OCI-LY7 (cell line): ENCODE results near the gene RPS3. TPM values are rescaled to one million over a fixed set of nuclear protein-coding genes. Genes with fewer than 3 reads are reported as not detected.
A peak's percentile ranks its signal among the peaks of the same experiment; 100 is the strongest.

ENCODE experiments used
- BruUV-seq: library from RNA; stranded (reverse); fragments of 400-500 nt; replicated peaks from 2 replicates; lab custom pipeline; 2021; lab: Mats Ljungman, UMichigan
- CTCF ChIA-PET: fragments of 300-600 bp; sonication (Branson Sonifier 250); formaldehyde crosslinking; loops from one replicate; lab custom pipeline; 2022; ENCODE audit warnings: antibody characterized with exemption; ENCODE audit not compliant: unreplicated experiment; lab: Charles Lee
- POLR2A ChIA-PET: fragments of 300-600 bp; sonication (Branson Sonifier 250); formaldehyde crosslinking; loops from one replicate; lab custom pipeline; 2022; ENCODE audit warnings: antibody characterized with exemption; lab: Charles Lee
- DNase-seq: peaks from one replicate; pipeline ENCODE4 v3.0.0-alpha.2; 2015; ENCODE audit warnings: low spot score
- H2AFZ ChIP-seq: fragments of 200-600 bp; sonication (generic), shearing (Covaris generic); 2 replicates; pipeline ENCODE4 v1.6.1; 2014; ENCODE audit warnings: mild to moderate bottlenecking, antibody characterized with exemption, low read length, moderate library complexity
- H3K27ac ChIP-seq: fragments of 200-600 bp; sonication (generic); 2 replicates; pipeline ENCODE4 v1.5.1; 2014; ENCODE audit warnings: mixed run types, low read depth, mild to moderate bottlenecking, moderate library complexity, low read length, inconsistent platforms; ENCODE audit not compliant: poor library complexity, severe bottlenecking
- H3K36me3 ChIP-seq: fragments of 200-600 bp; sonication (generic); 2 replicates; pipeline ENCODE4 v1.6.1; 2014; ENCODE audit warnings: mild to moderate bottlenecking, antibody characterized with exemption, low read length, moderate library complexity, mixed read lengths; ENCODE audit not compliant: insufficient read depth
- H3K4me1 ChIP-seq: fragments of 200-600 bp; sonication (generic); 2 replicates; pipeline ENCODE4 v1.5.1; 2014; ENCODE audit warnings: mild to moderate bottlenecking, low read length; ENCODE audit not compliant: insufficient read depth, poor library complexity, severe bottlenecking
- H3K4me2 ChIP-seq: fragments of 200-600 bp; sonication (generic); 2 replicates; pipeline ENCODE4 v1.6.1; 2014; ENCODE audit warnings: mild to moderate bottlenecking, low read length
- H3K4me3 ChIP-seq: fragments of 200-600 bp; sonication (generic); 2 replicates; pipeline ENCODE4 v1.5.1; 2014; ENCODE audit warnings: mild to moderate bottlenecking, low read depth, low read length; ENCODE audit not compliant: poor library complexity, severe bottlenecking
- H3K79me2 ChIP-seq: fragments of 200-600 bp; sonication (generic); 2 replicates; pipeline ENCODE4 v1.6.1; 2016; ENCODE audit warnings: low read depth, mild to moderate bottlenecking, low read length, moderate library complexity, mixed read lengths; ENCODE audit not compliant: insufficient read depth
- H3K9me2 ChIP-seq: fragments of 200-600 bp; sonication (generic); 2 replicates; pipeline ENCODE4 v1.6.1; 2016; ENCODE audit warnings: mild to moderate bottlenecking, low read length, mixed read lengths; ENCODE audit not compliant: insufficient read depth
- H3K9me3 ChIP-seq: fragments of 200-600 bp; sonication (generic); 2 replicates; pipeline ENCODE4 v1.6.1; 2014; ENCODE audit warnings: mild to moderate bottlenecking, mixed run types, low read length, mixed read lengths
- H4K20me1 ChIP-seq: fragments of 200-600 bp; sonication (generic); 2 replicates; pipeline ENCODE4 v1.6.1; 2014; ENCODE audit warnings: mild to moderate bottlenecking, antibody characterized with exemption, low read length, moderate library complexity, mixed read lengths; ENCODE audit not compliant: insufficient read depth
- CTCF ChIP-seq: fragments of 200-600 bp; sonication (generic); conservative IDR thresholded peaks from 2 replicates; pipeline ENCODE4 v1.5.1; 2014; ENCODE audit warnings: mild to moderate bottlenecking, antibody characterized with exemption, low read length, moderate library complexity, mixed read lengths
- EZH2phosphoT487 ChIP-seq: fragments of 200-600 bp; sonication (generic); IDR thresholded peaks from 2 replicates; pipeline ENCODE4 v1.6.1; 2018; ENCODE audit warnings: low read depth, borderline replicate concordance, mild to moderate bottlenecking, mixed run types, antibody characterized with exemption, low read length, moderate library complexity, mixed read lengths
- intact Hi-C: fragments of 100-400 bp; cut with micrococcal nuclease; formaldehyde crosslinking; loops from one replicate; pipeline ENCODE4 v1.10.0; 2022; ENCODE audit not compliant: unreplicated experiment
- total RNA-seq, 2 experiments: library from RNA; depleted of rRNA in 1 of 2; stranded (reverse); fragments of >200 nt in 1 of 2; shearing (Covaris generic) in 1 of 2; gene quantifications; 2 replicates each; pipeline ENCODE4 v1.2.3, GENCODE V29; 2014 to 2022

RPS3 gene
- total RNA-seq, 2 experiments from 2014 or later: 3,268 to 4,392 TPM

DNA sequence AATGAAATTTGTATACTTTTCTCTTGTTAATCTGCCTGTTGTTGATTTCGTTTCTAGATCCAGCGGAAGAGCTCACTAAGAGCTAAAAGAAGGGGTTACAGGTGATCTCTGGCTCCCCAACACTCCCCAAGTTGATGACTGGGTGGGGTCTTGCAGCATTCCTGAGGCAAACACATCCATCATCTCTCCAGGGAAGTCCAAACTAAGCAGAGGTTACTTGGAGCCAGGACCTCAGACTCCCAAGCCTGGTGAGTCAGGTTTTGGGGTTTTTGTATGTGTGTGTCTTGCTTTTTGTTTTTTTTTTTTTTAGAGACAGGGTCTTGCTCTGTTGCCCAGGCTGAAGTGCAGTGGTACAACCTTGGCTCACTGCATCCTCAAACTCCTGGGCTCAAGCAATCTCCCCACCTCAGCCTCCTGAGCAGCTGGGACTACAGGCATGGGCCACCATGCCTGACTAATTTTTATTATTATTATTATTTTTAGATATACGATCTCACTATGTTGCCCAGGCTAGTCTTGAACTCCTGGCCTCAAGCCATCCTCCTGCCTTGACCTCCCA lies 11.5 kb upstream of the RPS3 start:
- no TSS peak for BruUV-seq
- ChIA-PET POLR2A (no interaction called here), CTCF (no interaction called here)
- H3K9me3 ChIP-seq: no peaks in the 10 kb centered on the region
- DNase-seq: no peak
- H3K79me2 ChIP-seq: no peaks in the 10 kb centered on the region
- TF ChIP-seq EZH2phosphoT487 (no peak), CTCF (no peak)
- no peak overlapping the region for H2AFZ ChIP-seq
- intact Hi-C loops: loop anchor here (1.0 to 2.0 kb wide), 2 partner anchors 37 to 144 kb away; no protein-coding TSS in a partner anchor
- H3K4me1 ChIP-seq: no peaks in the 10 kb centered on the region
- H4K20me1 ChIP-seq: no peaks in the 10 kb centered on the region
- H3K27ac ChIP-seq: no peak overlapping the region
- no peaks in the 10 kb centered on the region for H3K9me2 ChIP-seq
- H3K4me2 ChIP-seq: no peak overlapping the region
- H3K4me3 ChIP-seq: no peak overlapping the region
- H3K36me3 ChIP-seq: no peaks in the 10 kb centered on the region

DNA sequence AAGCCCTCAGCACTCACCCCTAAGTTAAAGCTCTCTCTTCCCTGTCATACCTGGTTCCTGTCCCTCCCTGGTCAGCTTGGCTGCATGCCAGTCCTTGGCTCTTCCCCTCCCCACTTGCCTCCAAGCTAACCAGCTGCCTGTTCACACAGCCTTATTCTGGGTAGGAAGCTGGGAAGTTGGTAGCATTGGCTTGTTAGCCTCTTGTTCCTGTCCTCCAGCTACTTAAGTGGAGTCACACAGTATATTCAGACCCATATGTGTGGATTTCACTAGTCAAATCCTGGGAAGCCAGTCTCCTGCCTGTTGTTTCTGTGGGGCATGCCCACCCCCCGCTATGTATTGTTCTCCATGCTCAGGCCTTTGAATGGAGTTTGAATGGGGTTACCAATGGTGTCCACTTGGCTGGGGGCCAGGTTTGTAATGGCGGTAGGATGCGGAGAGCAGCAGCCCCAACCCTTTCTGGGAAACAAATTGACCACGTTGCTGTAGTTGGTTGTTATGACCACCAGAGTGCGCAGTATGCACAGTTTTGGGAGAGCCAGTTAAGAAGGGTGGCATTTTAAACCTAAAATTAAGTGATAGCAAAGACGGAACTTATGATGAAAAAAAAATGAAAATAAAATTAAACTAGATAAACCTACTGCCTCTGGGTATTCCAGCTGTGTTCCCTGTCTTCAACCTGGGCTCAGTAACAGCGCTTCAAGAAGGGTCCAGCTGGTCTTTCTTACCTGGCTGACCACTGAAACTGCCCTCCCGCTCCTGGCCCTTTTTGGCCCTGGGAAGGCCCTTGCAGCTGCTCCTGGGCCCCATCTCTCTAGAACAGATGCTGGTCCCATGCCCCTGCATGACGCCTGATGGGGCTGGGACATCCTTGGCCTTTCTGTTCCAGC lies 10.7 kb upstream of the RPS3 start:
- H3K9me3 ChIP-seq: no peaks in the 10 kb centered on the region
- no peak overlapping the region for H2AFZ ChIP-seq
- POLR2A ChIA-PET: no interaction called here

More for the DNA sequence above, 10.7 kb upstream of the RPS3 start:
- DNase-seq: peak; percentile 70
- TF ChIP-seq EZH2phosphoT487 (no peak), CTCF (peak; percentile 91)
- H3K4me1 ChIP-seq: no peaks in the 10 kb centered on the region
- CTCF ChIA-PET: no interaction called here
- H3K9me2 ChIP-seq: no peaks in the 10 kb centered on the region
- no peak overlapping the region for H3K4me2 ChIP-seq
- H3K27ac ChIP-seq: no peak overlapping the region
- no peaks in the 10 kb centered on the region for H3K36me3 ChIP-seq
- no TSS peak for BruUV-seq
- H3K79me2 ChIP-seq: no peaks in the 10 kb centered on the region
- no peaks in the 10 kb centered on the region for H4K20me1 ChIP-seq
- H3K4me3 ChIP-seq: no peak overlapping the region
- intact Hi-C loops: loop anchor here (1.0 to 2.0 kb wide), 2 partner anchors 36 to 144 kb away; no protein-coding TSS in a partner anchor
